HCT116 (cell line): Measurements from ENCODE around the gene CD7. TPM values are rescaled to one million over a fixed set of nuclear protein-coding genes. Genes with fewer than 3 reads are reported as not detected.

Source experiments
- ATAC-seq: fragments of 200-7000 bp; cut with Tn5 transposase; 2 replicates; pipeline ENCODE4 v1.9.1; 2020; ENCODE audit warnings: mild to moderate bottlenecking, moderate library complexity
- BruUV-seq: library from RNA; stranded (reverse); fragments of 400-500 nt; replicated peaks from 2 replicates; lab custom pipeline; 2021; lab: Mats Ljungman, UMichigan
- CTCF ChIA-PET: fragments of 300-600 bp; sonication (Branson Sonifier 250); formaldehyde crosslinking; loops from one replicate; lab custom pipeline; 2021; ENCODE audit warnings: antibody characterized with exemption; lab: Charles Lee
- POLR2A ChIA-PET: fragments of 300-600, 350-600 bp; sonication (Branson Sonifier 250); formaldehyde crosslinking; loops from one replicate; lab custom pipeline; 2021; ENCODE audit warnings: antibody characterized with exemption; lab: Charles Lee
- RAD21 ChIA-PET, 2 experiments: fragments of 300-600 bp; sonication (Branson Sonifier 250); formaldehyde crosslinking; loops; one replicate each; lab custom pipeline; 2023; ENCODE audit warnings: low total read pairs in 2 of 2; ENCODE audit not compliant: uncharacterized antibody in 2 of 2, unreplicated experiment in 2 of 2, low non-redundant PET in 1 of 2; lab: Charles Lee
- DNase-seq: peaks from one replicate; pipeline ENCODE4 v3.0.0-alpha.2; 2010; ENCODE audit warnings: low read depth, low spot score
- H2AFZ ChIP-seq: fragments of 200-600 bp; shearing (Covaris generic), sonication (generic); 2 replicates; pipeline ENCODE4 v1.6.1; 2017; ENCODE audit warnings: low read depth, mixed run types, mixed read lengths, antibody characterized with exemption, low read length; ENCODE audit not compliant: poor library complexity, severe bottlenecking
- H3K27ac ChIP-seq: 2 replicates; pipeline ENCODE4 v1.5.1; 2012; ENCODE audit warnings: low read depth, low read length
- H3K27me3 ChIP-seq: fragments of 200-600 bp; sonication (generic); 2 replicates; pipeline ENCODE4 v1.6.1; 2016; ENCODE audit warnings: mixed run types, low read length, mixed read lengths; ENCODE audit not compliant: insufficient read depth
- H3K36me3 ChIP-seq, 2 experiments: fragments of 200-500 bp in 1 of 2; fragments of 200-600 bp in 1 of 2; sonication (Bioruptor generic) in 1 of 2; sonication (generic) in 1 of 2; 2 replicates each; pipeline versions ENCODE4 v1.5.1 to v1.6.1; 2014 to 2016; ENCODE audit warnings: low read length in 2 of 2, inconsistent platforms in 1 of 2, mixed read lengths in 1 of 2, mixed run types in 1 of 2; ENCODE audit not compliant: insufficient read depth in 2 of 2, control insufficient read depth in 1 of 2
- H3K4me1 ChIP-seq, 2 experiments: fragments of 200-600 bp in 1 of 2; sonication (generic) in 1 of 2; 2 replicates each; pipeline versions ENCODE4 v1.5.1 to v1.6.1; 2012 to 2017; ENCODE audit warnings: low read length in 2 of 2, inconsistent platforms in 1 of 2, mild to moderate bottlenecking in 1 of 2, mixed read lengths in 1 of 2, mixed run types in 1 of 2, moderate library complexity in 1 of 2; ENCODE audit not compliant: insufficient read depth in 2 of 2, control insufficient read depth in 1 of 2
- H3K4me2 ChIP-seq: fragments of 200-600 bp; sonication (generic); 2 replicates; pipeline ENCODE4 v1.6.1; 2017; ENCODE audit warnings: mixed run types, low read length, mixed read lengths
- H3K4me3 ChIP-seq, 2 experiments: fragments of 200-600 bp in 1 of 2; sonication (generic) in 1 of 2; replicated peaks in 1 of 2; 2 replicates each; pipeline ENCODE4 v1.5.1; 2011 to 2016; ENCODE audit warnings: low read length in 2 of 2, control low read depth in 1 of 2, low read depth in 1 of 2, mild to moderate bottlenecking in 1 of 2, mixed read lengths in 1 of 2, mixed run types in 1 of 2
- H3K79me2 ChIP-seq: fragments of 200-600 bp; sonication (generic); 2 replicates; pipeline ENCODE4 v1.6.1; 2017; ENCODE audit warnings: mild to moderate bottlenecking, mixed run types, low read length, moderate library complexity, mixed read lengths; ENCODE audit not compliant: insufficient read depth
- H3K9ac ChIP-seq: fragments of 200-600 bp; sonication (generic); 2 replicates; pipeline ENCODE4 v1.6.1; 2016; ENCODE audit warnings: low read length, mixed read lengths
- H3K9me2 ChIP-seq: fragments of 200-600 bp; sonication (generic), shearing (Covaris generic); 2 replicates; pipeline ENCODE4 v1.6.1; 2017; ENCODE audit warnings: mixed run types, mild to moderate bottlenecking, moderate library complexity; ENCODE audit not compliant: insufficient read depth
- H3K9me3 ChIP-seq, 2 experiments: fragments of 200-500 bp in 1 of 2; fragments of 200-600 bp in 1 of 2; sonication (Bioruptor generic) in 1 of 2; sonication (generic) in 1 of 2; 2 replicates each; pipeline ENCODE4 v1.6.1; 2014 to 2017; ENCODE audit warnings: low read length in 2 of 2, mixed read lengths in 2 of 2, inconsistent platforms in 1 of 2, low read depth in 1 of 2, mild to moderate bottlenecking in 1 of 2, mixed run types in 1 of 2, moderate library complexity in 1 of 2; ENCODE audit not compliant: control insufficient read depth in 1 of 2, insufficient read depth in 1 of 2
- H4K20me1 ChIP-seq: fragments of 200-600 bp; sonication (generic), shearing (Covaris generic); 2 replicates; pipeline ENCODE4 v1.6.1; 2017; ENCODE audit warnings: mixed run types, mild to moderate bottlenecking, moderate library complexity; ENCODE audit not compliant: insufficient read depth
- EGR1 ChIP-seq: IDR thresholded peaks from 2 replicates; pipeline ENCODE4 v1.6.1; 2012; ENCODE audit warnings: low read depth
- ELF1 ChIP-seq: IDR thresholded peaks from 2 replicates; pipeline ENCODE4 v1.6.1; 2012; ENCODE audit warnings: low read depth, borderline replicate concordance
- EZH2 ChIP-seq: fragments of 200-600 bp; sonication (generic); IDR thresholded peaks from 2 replicates; pipeline ENCODE4 v1.6.1; 2017; ENCODE audit warnings: antibody characterized with exemption, mixed run types
- FOSL1 ChIP-seq: IDR thresholded peaks from 2 replicates; pipeline ENCODE4 v1.6.1; 2012; ENCODE audit warnings: low read depth
- MAX ChIP-seq: IDR thresholded peaks from 2 replicates; pipeline ENCODE4 v1.6.1; 2012
- POLR2A ChIP-seq: IDR thresholded peaks from 2 replicates; pipeline ENCODE4 v1.7.0; 2011; ENCODE audit warnings: borderline replicate concordance; ENCODE audit not compliant: insufficient read depth, insufficient read length; ENCODE audit errors: extremely low read depth
- POLR2AphosphoS5 ChIP-seq: IDR thresholded peaks from 2 replicates; pipeline ENCODE4 v1.6.1; 2011; ENCODE audit warnings: mild to moderate bottlenecking, low read depth, low read length, moderate library complexity
- RAD21 ChIP-seq: IDR thresholded peaks from 2 replicates; pipeline ENCODE4 v1.6.1; 2012; ENCODE audit warnings: low read depth, mild to moderate bottlenecking
- REST ChIP-seq: IDR thresholded peaks from 2 replicates; pipeline ENCODE4 v1.6.1; 2012; ENCODE audit warnings: low read depth
- SP1 ChIP-seq: IDR thresholded peaks from 2 replicates; pipeline ENCODE4 v1.6.1; 2012; ENCODE audit warnings: low read depth
- ZBTB33 ChIP-seq: IDR thresholded peaks from 2 replicates; pipeline ENCODE4 v1.6.1; 2011; ENCODE audit warnings: mild to moderate bottlenecking, low read length, moderate library complexity; ENCODE audit not compliant: insufficient replicate concordance; ENCODE audit errors: extremely low read depth
- ZNF274 ChIP-seq: fragments of 200-500 bp; sonication (Bioruptor generic); IDR thresholded peaks from 2 replicates; pipeline ENCODE4 v1.6.1; 2014; ENCODE audit warnings: mild to moderate bottlenecking, low read depth, low read length, inconsistent platforms
- intact Hi-C: fragments of 100-400 bp; cut with micrococcal nuclease; formaldehyde crosslinking; loops from 2 replicates; pipeline ENCODE4 v1.10.0; 2022
- total RNA-seq: library from RNA; stranded (reverse); gene quantifications from one replicate; pipeline ENCODE4 v1.2.1, GENCODE V29; 2021; ENCODE audit not compliant: unreplicated experiment

CD7 gene
- total RNA-seq, 1 experiment from 2014 or later: 0.61 TPM

- ATAC-seq: no peak
- Histone ChIP-seq H3K27me3 (peaks cover 17% of the 10 kb centered on the region; the same call in 1 of the 2 replicates), H3K4me2 (no peak overlapping the region), H3K9me3 (peaks cover 0 to 7% of the 10 kb centered on the region in 2 experiments; a peak in 1 of 4 replicates), H3K36me3 (no peaks in the 10 kb centered on the region), H3K4me3 (no peak overlapping the region), H3K9me2 (no peaks in the 10 kb centered on the region), H3K9ac (no peak overlapping the region), H3K27ac (no peak overlapping the region), H3K79me2 (no peaks in the 10 kb centered on the region), H3K4me1 (peaks cover 0 to 7% of the 10 kb centered on the region in 2 experiments; a peak in 2 of 4 replicates), H4K20me1 (no peaks in the 10 kb centered on the region), H2AFZ (no peak overlapping the region)
- RAD21 ChIA-PET: no interaction called here
- no TSS peak for BruUV-seq
- intact Hi-C loops: no loop called here
- CTCF ChIA-PET: no interaction called here
- no peak for DNase-seq
- POLR2A ChIA-PET: no interaction called here
- TF ChIP-seq FOSL1 (no peak), ZNF274 (no peak), MAX (no peak)
Observed at GRCh38 chr17:82313195-82314011, 4.0 kb downstream of the CD7 start.

GRCh38 chr17:82311971-82312370 is 5.4 kb downstream of the CD7 start:
- H3K27ac ChIP-seq: no peak overlapping the region
- ChIA-PET RAD21 (no interaction called here), CTCF (no interaction called here)
- no peaks in the 10 kb centered on the region for H4K20me1 ChIP-seq
- H3K36me3 ChIP-seq: no peaks in the 10 kb centered on the region
- H3K9ac ChIP-seq: no peak overlapping the region
- H3K9me2 ChIP-seq: no peaks in the 10 kb centered on the region
- intact Hi-C loops: no loop called here
- peaks cover 0 to 7% of the 10 kb centered on the region in 2 experiments; a peak in 2 of 4 replicates for H3K4me1 ChIP-seq
- H3K4me2 ChIP-seq: no peak overlapping the region
- no peak for ATAC-seq
- H3K27me3 ChIP-seq: peaks cover 17% of the 10 kb centered on the region; the same call in 1 of the 2 replicates
- TF ChIP-seq POLR2A (no peak), ZBTB33 (no peak), SP1 (no peak), REST (no peak), POLR2AphosphoS5 (no peak), EZH2 (no peak), EGR1 (no peak), ELF1 (no peak), RAD21 (no peak)
- TF ChIP-seq, all 23 proteins: peak for 0
- no peaks in the 10 kb centered on the region for H3K9me3 ChIP-seq
- POLR2A ChIA-PET: no interaction called here
- DNase-seq: no peak
- H3K4me3 ChIP-seq: no peak overlapping the region
- no peaks in the 10 kb centered on the region for H3K79me2 ChIP-seq
- no TSS peak for BruUV-seq
- no peak overlapping the region for H2AFZ ChIP-seq
